Natural killer cell treated with Interleukin-12 subunit alpha and Interleukin-12 subunit beta and Interleukin-15 and Interleukin-18, amount 100 ng/mL, for 72 hours (primary cell): ENCODE results near the gene ATE1. TPM values are rescaled to one million over a fixed set of nuclear protein-coding genes. Genes with fewer than 3 reads are reported as not detected.
A peak's percentile ranks its signal among the peaks of the same experiment; 100 is the strongest.
"Not testable (repeated sequence)": the region's sequence is repeated elsewhere in the genome, so short reads cannot be mapped to it uniquely, and the experiment has no call there.

ENCODE experiments used
- ATAC-seq, 2 donors: fragments of 150-1000 bp; cut with Tn5 transposase in 1 of 2; sonication (Bioruptor Pico), chemical (Tn5 transposase) in 1 of 2; 2 replicates each; pipeline ENCODE4 v1.10.0; 2021
- DNase-seq: peaks from one replicate; pipeline ENCODE4 v3.0.0; 2022; ENCODE audit warnings: low spot score
- H3K27ac Mint-ChIP-seq, 2 donors: 1 replicate in 1 of 2; 2 replicates in 1 of 2; pipeline ENCODE4 v1.8.0; 2022; ENCODE audit warnings: mixed read lengths in 2 of 2, mild to moderate bottlenecking in 1 of 2, moderate library complexity in 1 of 2
- H3K27me3 Mint-ChIP-seq, 2 donors: 1 replicate in 1 of 2; 2 replicates in 1 of 2; pipeline ENCODE4 v1.8.0; 2022; ENCODE audit warnings: mixed read lengths in 2 of 2
- H3K36me3 Mint-ChIP-seq: one replicate; pipeline ENCODE4 v1.8.0; 2022; ENCODE audit warnings: mixed read lengths
- H3K4me1 Mint-ChIP-seq, 2 donors: 1 replicate in 1 of 2; 2 replicates in 1 of 2; pipeline ENCODE4 v1.8.0; 2022; ENCODE audit warnings: low read depth in 2 of 2, mixed read lengths in 2 of 2, mild to moderate bottlenecking in 1 of 2
- H3K4me3 Mint-ChIP-seq: one replicate; pipeline ENCODE4 v1.8.0; 2022; ENCODE audit warnings: mixed read lengths
- H3K9me3 Mint-ChIP-seq: 2 replicates; pipeline ENCODE4 v1.8.0; 2022; ENCODE audit warnings: mixed read lengths
- total RNA-seq, 2 donors: library from RNA; stranded (reverse); gene quantifications; one replicate each; pipeline ENCODE4 v1.2.3, GENCODE V29; 2022

Gene ATE1
- total RNA-seq, 2 donors from 2014 or later = 27.7 to 32.6 TPM

DNA sequence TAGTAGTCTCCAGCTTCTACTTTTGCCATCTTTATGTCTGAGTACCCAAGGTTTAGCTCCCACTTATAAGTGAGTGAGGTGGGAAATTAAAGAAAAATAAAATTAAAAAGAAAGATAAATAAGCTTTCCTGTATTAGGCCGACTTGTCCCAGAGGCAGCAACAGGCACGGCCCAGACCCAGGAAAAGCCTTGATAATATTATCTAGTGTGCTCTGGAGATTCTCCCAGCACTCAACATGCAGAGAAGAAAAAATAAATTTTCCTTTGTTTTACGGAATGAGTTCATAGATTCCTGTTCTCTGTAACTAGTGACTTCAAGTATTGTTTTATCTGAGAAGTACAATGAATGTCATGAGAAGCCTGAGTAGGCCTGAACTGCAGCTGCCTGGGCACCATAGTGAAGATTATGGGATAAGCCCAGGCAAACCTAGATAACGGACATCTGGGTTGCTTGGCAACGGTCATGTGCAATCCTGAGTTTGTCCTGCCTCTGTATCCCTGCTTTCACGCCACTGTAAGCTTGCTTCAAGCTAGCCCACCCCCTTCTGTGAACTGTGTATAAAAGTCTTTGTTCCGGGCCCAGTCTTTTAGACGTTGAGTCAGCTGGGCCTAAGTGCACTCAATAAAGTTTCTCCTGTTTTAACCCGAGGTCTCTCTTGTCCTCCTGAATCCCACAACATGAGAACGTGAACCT is 6.4 kb downstream of the ATE1 start:
- Mint-ChIP-seq H3K27ac (no peak overlapping the region), H3K4me1 (peaks cover 7 to 9% of the 10 kb centered on the region in 2 donors), H3K9me3 (no peaks in the 10 kb centered on the region), H3K27me3 (no peaks in the 10 kb centered on the region), H3K4me3 (no peak overlapping the region), H3K36me3 (no peaks in the 10 kb centered on the region)
- DNase-seq (no peak), ATAC-seq (no peak)

DNA sequence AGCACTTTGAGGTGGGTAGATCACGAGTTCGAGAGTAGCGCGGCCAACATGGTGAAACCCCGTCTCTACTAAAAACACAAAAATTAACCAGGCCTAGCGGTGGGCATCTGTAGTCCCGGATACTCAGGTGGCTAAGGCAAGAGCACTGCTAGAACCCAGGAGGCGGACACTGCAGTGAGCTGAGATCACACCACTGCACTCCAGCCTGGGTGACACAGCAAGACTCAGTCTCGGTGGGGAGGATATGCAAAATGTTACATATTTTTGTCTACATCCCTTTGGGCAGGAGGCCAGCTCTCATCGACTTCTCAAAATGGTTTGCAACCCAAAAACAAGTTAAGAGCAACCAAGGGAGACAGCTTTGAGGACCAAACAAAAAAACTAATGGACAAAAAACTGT is 8.2 kb downstream of the ATE1 start:
- Mint-ChIP-seq H3K36me3 (peaks cover 6% of the 10 kb centered on the region), H3K27me3 (no peaks in the 10 kb centered on the region), H3K4me1 (peaks cover 6 to 10% of the 10 kb centered on the region in 2 donors), H3K27ac (no peak overlapping the region), H3K9me3 (no peaks in the 10 kb centered on the region), H3K4me3 (no peak overlapping the region)
- no peak for DNase-seq
- no peak for ATAC-seq

DNA sequence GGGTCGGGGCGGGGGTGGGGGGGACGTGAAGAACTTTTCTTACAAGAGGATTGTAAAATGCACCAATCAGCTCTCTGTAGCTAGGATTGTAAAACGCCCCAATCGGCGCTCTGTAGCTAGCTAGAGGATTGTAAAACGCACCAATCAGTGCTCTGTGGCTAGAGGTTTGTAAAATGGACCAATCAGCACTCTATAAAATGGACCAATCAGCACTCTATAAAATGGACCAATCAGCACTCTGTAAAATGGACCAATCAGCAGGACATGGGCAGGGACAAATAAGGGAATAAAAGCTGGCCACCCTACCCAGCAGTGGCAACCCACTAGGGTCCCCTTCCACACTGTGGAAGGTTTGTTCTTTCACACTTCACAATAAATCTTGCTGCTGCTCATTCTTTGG is 9.0 kb downstream of the ATE1 start:
- not testable (repeated sequence) for H3K36me3 Mint-ChIP-seq, H3K4me3 Mint-ChIP-seq, DNase-seq, H3K27me3 Mint-ChIP-seq, H3K27ac Mint-ChIP-seq, H3K9me3 Mint-ChIP-seq, ATAC-seq
- H3K4me1 Mint-ChIP-seq = peaks cover 8 to 13% of the 10 kb centered on the region in 2 donors

DNA sequence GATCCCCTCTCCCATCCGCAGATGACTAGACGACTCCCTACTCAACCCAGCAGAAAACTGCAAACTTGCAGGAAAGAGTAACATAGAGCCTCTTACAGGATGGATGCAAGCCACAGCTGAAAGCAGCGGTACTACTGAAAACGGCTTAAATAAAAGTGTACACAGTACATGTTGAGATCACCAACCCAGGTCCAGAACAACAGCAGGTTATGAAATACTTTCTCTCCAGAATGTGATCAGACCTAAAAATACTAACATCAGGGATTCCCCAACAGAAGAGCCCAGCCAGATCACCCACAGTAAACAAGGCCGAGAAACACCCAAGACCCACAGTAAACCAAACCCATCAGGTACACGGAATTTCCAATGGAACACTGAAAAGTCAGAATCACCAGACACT is 13.2 kb downstream of the ATE1 start:
- no peak for ATAC-seq
- Mint-ChIP-seq H3K27me3 (no peaks in the 10 kb centered on the region), H3K9me3 (no peaks in the 10 kb centered on the region), H3K36me3 (peaks cover 9% of the 10 kb centered on the region), H3K4me3 (no peak overlapping the region), H3K27ac (peak overlapping the region in 1 of 2 donors; percentile 3), H3K4me1 (peaks cover 8 to 17% of the 10 kb centered on the region in 2 donors)
- DNase-seq = no peak

DNA sequence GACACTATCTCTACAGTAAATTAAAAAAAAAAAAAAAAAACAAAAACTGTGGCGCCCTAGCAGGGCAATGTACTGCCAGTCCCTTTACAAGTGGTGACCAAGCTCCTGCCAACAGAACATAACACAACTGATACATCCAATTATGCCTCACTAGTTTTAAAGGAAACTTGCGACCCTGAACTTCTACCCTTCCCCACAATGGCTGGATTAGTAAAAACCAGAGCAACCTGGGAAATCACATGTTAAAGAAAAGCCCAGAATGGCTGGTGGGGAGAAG is 16.5 kb downstream of the ATE1 start:
- H3K27me3 Mint-ChIP-seq = no peaks in the 10 kb centered on the region
- no peak for ATAC-seq
- peaks cover 13% of the 10 kb centered on the region for H3K36me3 Mint-ChIP-seq
- no peak overlapping the region for H3K27ac Mint-ChIP-seq
- H3K4me1 Mint-ChIP-seq = peaks cover 5 to 13% of the 10 kb centered on the region in 2 donors
- H3K4me3 Mint-ChIP-seq = no peak overlapping the region
- no peaks in the 10 kb centered on the region for H3K9me3 Mint-ChIP-seq
- DNase-seq = no peak

DNA sequence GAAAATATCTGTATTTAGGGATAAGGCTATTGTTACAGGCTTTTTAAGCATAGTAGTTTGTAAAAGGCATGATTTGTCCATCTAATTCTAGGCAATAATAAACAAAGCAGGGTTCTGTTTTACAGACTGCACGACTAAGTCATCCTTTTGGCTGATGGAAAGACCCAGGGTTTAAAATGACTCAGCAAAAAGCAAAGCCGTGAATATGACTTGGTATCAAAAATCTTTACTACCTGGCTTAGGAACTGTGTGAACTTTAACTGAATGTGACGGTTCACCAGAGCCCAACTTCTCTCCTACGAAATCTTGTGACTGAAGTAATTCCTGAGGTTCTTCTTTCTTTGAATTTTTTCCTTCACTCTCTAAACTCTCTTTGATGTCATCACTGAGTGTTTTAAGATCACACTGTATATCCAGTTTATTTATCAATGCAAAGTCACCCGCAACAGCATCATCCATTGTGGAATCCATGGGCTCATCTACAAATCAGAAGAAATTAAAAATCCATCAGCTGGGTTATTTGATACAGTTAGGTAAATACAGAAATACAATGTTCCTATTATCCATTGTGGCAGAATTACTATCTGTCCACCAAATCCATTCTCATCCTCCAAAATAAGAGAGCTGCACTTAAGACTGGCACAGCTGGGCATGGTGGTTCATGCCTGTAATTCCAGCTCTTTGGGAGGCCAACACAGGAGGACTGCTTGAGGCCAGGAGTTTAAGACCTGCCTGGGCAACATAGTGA is 17.0 kb downstream of the ATE1 start:
- H3K36me3 Mint-ChIP-seq = peaks cover 13% of the 10 kb centered on the region
- DNase-seq = no peak
- peak overlapping the region in 1 of 2 donors; percentile 20 for H3K27ac Mint-ChIP-seq
- ATAC-seq = no peak
- H3K9me3 Mint-ChIP-seq = no peaks in the 10 kb centered on the region
- H3K4me1 Mint-ChIP-seq = peaks cover 5 to 13% of the 10 kb centered on the region in 2 donors
- no peaks in the 10 kb centered on the region for H3K27me3 Mint-ChIP-seq
- no peak overlapping the region for H3K4me3 Mint-ChIP-seq

GRCh38 chr10:121904888-121905287 is 22.9 kb downstream of the ATE1 start:
- no peak overlapping the region for H3K27ac Mint-ChIP-seq
- H3K27me3 Mint-ChIP-seq = no peaks in the 10 kb centered on the region
- DNase-seq (no peak), ATAC-seq (no peak)
- H3K4me1 Mint-ChIP-seq = peaks cover 0 to 5% of the 10 kb centered on the region in 2 donors
- peaks cover 5% of the 10 kb centered on the region for H3K36me3 Mint-ChIP-seq
- no peak overlapping the region for H3K4me3 Mint-ChIP-seq
- no peaks in the 10 kb centered on the region for H3K9me3 Mint-ChIP-seq

- Mint-ChIP-seq H3K4me3 (no peak overlapping the region), H3K27me3 (no peaks in the 10 kb centered on the region), H3K4me1 (peaks cover 0 to 5% of the 10 kb centered on the region in 2 donors), H3K9me3 (no peaks in the 10 kb centered on the region), H3K36me3 (peaks cover 6% of the 10 kb centered on the region), H3K27ac (no peak overlapping the region)
- ATAC-seq (peak; percentile 61 to 63), DNase-seq (no peak)
Measured at GRCh38 chr10:121900443-121901174, 27.2 kb downstream of the ATE1 start.

GRCh38 chr10:121899727-121900126 is 28.1 kb downstream of the ATE1 start:
- no peak overlapping the region for H3K4me3 Mint-ChIP-seq
- ATAC-seq (no peak), DNase-seq (no peak)
- H3K36me3 Mint-ChIP-seq = peaks cover 6% of the 10 kb centered on the region
- H3K9me3 Mint-ChIP-seq = no peaks in the 10 kb centered on the region
- peaks cover 0 to 5% of the 10 kb centered on the region in 2 donors for H3K4me1 Mint-ChIP-seq
- H3K27ac Mint-ChIP-seq = no peak overlapping the region
- H3K27me3 Mint-ChIP-seq = no peaks in the 10 kb centered on the region

DNA sequence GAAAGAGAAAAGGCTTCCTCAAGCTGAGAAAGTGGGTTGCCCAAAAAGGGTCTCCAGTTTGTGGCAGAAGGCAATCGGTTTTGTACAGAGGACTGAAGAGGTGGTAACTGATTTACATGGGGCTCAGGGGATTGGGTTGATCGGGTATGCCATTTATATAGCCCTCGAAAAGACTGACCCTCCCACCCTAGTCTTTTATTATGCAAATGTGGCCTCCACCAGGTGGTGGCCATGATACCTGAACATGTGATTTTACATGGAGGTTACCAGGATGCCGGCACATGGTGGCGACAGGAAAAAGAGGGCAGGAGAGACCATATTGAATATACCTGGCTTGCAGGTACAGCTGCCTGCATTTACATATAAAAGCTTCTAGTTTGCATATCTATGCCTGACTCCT is 36.7 kb downstream of the ATE1 start:
- Mint-ChIP-seq H3K36me3 (no peaks in the 10 kb centered on the region), H3K9me3 (no peaks in the 10 kb centered on the region), H3K27ac (no peak overlapping the region), H3K4me3 (no peak overlapping the region), H3K27me3 (no peaks in the 10 kb centered on the region), H3K4me1 (no peaks in the 10 kb centered on the region)
- DNase-seq (no peak), ATAC-seq (no peak)

DNA sequence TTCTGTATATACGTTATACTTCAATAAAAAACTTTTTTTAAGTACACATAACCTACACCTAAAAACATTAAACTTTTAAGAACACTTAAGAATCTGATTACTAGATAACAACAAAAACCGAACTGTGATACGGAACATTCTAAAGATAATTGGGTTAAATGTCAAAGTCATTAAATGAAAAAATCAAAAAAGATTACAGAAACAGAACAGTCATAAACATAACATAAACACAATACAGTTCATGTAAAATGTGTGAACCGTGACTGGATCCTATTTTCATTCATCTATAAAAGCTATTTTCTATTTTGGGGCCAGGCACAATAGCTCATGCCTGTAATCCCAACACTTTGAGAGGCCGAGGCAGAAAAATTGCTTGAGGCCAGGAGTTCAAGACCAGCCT is 38.6 kb downstream of the ATE1 start:
- H3K27ac Mint-ChIP-seq = no peak overlapping the region
- DNase-seq = no peak
- no peak overlapping the region for H3K4me3 Mint-ChIP-seq
- ATAC-seq = no peak
- H3K9me3 Mint-ChIP-seq = no peaks in the 10 kb centered on the region
- no peaks in the 10 kb centered on the region for H3K27me3 Mint-ChIP-seq
- H3K4me1 Mint-ChIP-seq = no peaks in the 10 kb centered on the region
- H3K36me3 Mint-ChIP-seq = no peaks in the 10 kb centered on the region

DNA sequence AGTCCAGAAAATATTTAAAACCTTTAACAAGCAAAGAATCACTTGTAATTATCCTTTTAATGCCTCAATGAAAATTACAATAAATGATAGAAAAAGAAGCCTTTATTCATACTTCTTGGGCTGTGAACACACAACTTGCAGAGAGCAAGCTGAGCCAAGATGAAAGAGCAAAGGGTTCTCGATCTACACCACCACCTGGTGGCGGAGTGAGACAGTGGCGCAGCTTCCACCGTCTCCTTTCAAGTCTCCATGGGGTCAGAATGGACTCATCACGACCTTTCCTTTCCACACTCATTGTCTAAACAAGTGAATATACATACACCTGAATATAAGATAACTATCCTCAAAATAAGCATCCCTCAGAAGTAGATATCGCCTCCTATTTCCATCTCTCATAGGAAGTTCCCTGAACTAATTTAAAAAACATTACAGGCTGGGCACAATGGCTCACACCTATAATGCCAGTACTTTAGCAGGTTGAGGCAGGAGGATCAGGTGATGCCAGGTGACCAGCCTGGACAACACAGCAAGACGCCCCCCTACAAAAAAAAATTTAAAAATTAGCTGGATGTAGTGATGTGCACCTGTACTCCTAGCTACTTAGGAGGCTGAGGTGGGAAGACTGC is 40.7 kb downstream of the ATE1 start:
- no peak overlapping the region for H3K4me3 Mint-ChIP-seq

DNA sequence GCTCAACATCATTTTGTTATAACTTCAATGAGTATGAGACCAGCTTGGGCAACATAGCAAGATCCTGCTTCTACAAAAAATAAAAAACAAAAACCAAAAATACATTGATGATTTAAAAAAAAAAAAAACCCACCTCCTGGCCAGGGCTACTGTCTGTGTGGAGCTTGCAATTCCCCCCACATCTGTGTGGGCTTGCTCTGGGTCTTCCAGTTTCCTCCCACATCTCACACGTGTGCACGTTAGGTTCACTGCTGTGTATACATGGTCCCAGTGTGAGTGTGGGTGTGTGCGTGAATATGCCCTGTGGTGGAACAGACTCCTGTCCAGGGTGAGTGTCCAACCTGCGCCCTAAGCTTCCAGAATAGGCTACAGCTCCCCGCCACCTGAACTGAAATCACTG is 41.6 kb downstream of the ATE1 start:
- peaks cover 0 to 5% of the 10 kb centered on the region in 2 donors for H3K4me1 Mint-ChIP-seq
- DNase-seq (no peak), ATAC-seq (no peak)
- no peaks in the 10 kb centered on the region for H3K36me3 Mint-ChIP-seq
- no peaks in the 10 kb centered on the region for H3K27me3 Mint-ChIP-seq
- no peak overlapping the region for H3K27ac Mint-ChIP-seq
- H3K9me3 Mint-ChIP-seq = no peaks in the 10 kb centered on the region
- H3K4me3 Mint-ChIP-seq = no peak overlapping the region

More for the DNA sequence above, 40.7 kb downstream of the ATE1 start:
- Mint-ChIP-seq H3K27me3 (no peaks in the 10 kb centered on the region), H3K9me3 (no peaks in the 10 kb centered on the region), H3K4me1 (peaks cover 0 to 5% of the 10 kb centered on the region in 2 donors), H3K36me3 (no peaks in the 10 kb centered on the region), H3K27ac (no peak overlapping the region)
- DNase-seq = no peak
- peak in 1 of 2 donors; percentile 68 for ATAC-seq

- ATAC-seq = no peak
- Mint-ChIP-seq H3K4me3 (no peak overlapping the region), H3K9me3 (no peaks in the 10 kb centered on the region), H3K27me3 (no peaks in the 10 kb centered on the region), H3K4me1 (peaks cover 2 to 5% of the 10 kb centered on the region in 2 donors), H3K36me3 (no peaks in the 10 kb centered on the region), H3K27ac (no peak overlapping the region)
- no peak for DNase-seq
Measured at GRCh38 chr10:121880895-121881294, 46.9 kb downstream of the ATE1 start.
